GM23248 (cell line): ENCODE measurements around the gene HIVEP3. TPM values are rescaled to one million over a fixed set of nuclear protein-coding genes. Genes with fewer than 3 reads are reported as not detected.

Experiments
- DNase-seq: peaks from one replicate; pipeline ENCODE4 v3.0.0-alpha.2; 2015
- H2AFZ ChIP-seq: fragments of 200-600 bp; sonication (generic); 2 replicates; pipeline ENCODE4 v1.6.1; 2016; ENCODE audit warnings: antibody characterized with exemption
- H3F3A ChIP-seq: fragments of 200-600 bp; sonication (generic); 2 replicates; pipeline ENCODE4 v1.6.1; 2016; ENCODE audit warnings: mild to moderate bottlenecking, antibody characterized with exemption, mixed run types; ENCODE audit not compliant: insufficient read depth
- H3K27ac ChIP-seq: fragments of 200-600 bp; sonication (generic); 2 replicates; pipeline ENCODE4 v1.5.1; 2016; ENCODE audit warnings: mild to moderate bottlenecking
- H3K27me3 ChIP-seq: fragments of 200-600 bp; sonication (generic); replicated peaks from 2 replicates; pipeline ENCODE4 v1.6.1; 2016; ENCODE audit warnings: mild to moderate bottlenecking; ENCODE audit not compliant: insufficient read depth
- H3K36me3 ChIP-seq: fragments of 200-600 bp; sonication (generic); 2 replicates; pipeline ENCODE4 v1.6.1; 2016; ENCODE audit warnings: low read depth, mild to moderate bottlenecking
- H3K4me1 ChIP-seq: fragments of 200-600 bp; sonication (generic); 2 replicates; pipeline ENCODE4 v1.6.1; 2016; ENCODE audit warnings: mild to moderate bottlenecking; ENCODE audit not compliant: insufficient read depth
- H3K4me2 ChIP-seq: fragments of 200-600 bp; sonication (generic); one replicate; pipeline ENCODE4 v1.6.1; 2016; ENCODE audit warnings: mild to moderate bottlenecking; ENCODE audit not compliant: unreplicated experiment
- H3K4me3 ChIP-seq: fragments of 200-600 bp; sonication (generic); 2 replicates; pipeline ENCODE4 v1.5.1; 2016; ENCODE audit warnings: mild to moderate bottlenecking
- H3K79me2 ChIP-seq: fragments of 200-600 bp; sonication (generic); 2 replicates; pipeline ENCODE4 v1.6.1; 2016; ENCODE audit warnings: mild to moderate bottlenecking; ENCODE audit not compliant: insufficient read depth
- H3K9ac ChIP-seq: fragments of 200-600 bp; sonication (generic); 2 replicates; pipeline ENCODE4 v1.6.1; 2016; ENCODE audit warnings: mild to moderate bottlenecking
- H3K9me2 ChIP-seq: fragments of 200-600 bp; sonication (generic); 2 replicates; pipeline ENCODE4 v1.6.1; 2016; ENCODE audit warnings: mixed run types, mild to moderate bottlenecking, moderate library complexity; ENCODE audit not compliant: insufficient read depth
- H3K9me3 ChIP-seq: fragments of 200-600 bp; sonication (generic); one replicate; pipeline ENCODE4 v1.6.1; 2017; ENCODE audit warnings: low read depth
- H4K20me1 ChIP-seq: fragments of 200-600 bp; sonication (generic); 2 replicates; pipeline ENCODE4 v1.6.0; 2016; ENCODE audit not compliant: insufficient read depth
- EZH2 ChIP-seq: fragments of 200-600 bp; sonication (generic); IDR thresholded peaks from 2 replicates; pipeline ENCODE4 v1.6.1; 2018; ENCODE audit warnings: antibody characterized with exemption, mild to moderate bottlenecking; ENCODE audit not compliant: insufficient read depth, poor library complexity, severe bottlenecking
- EZH2phosphoT487 ChIP-seq: fragments of 200-600 bp; sonication (generic); IDR thresholded peaks from 2 replicates; pipeline ENCODE4 v1.6.1; 2018; ENCODE audit warnings: antibody characterized with exemption, moderate library complexity, mild to moderate bottlenecking, low read depth; ENCODE audit not compliant: insufficient read depth
- WGBS, 2 experiments: methylation state at CpG; one replicate each; pipeline ENCODE4 v1.1.6; 2015 to 2017; ENCODE audit warnings: low lambda C conversion rate in 2 of 2, low coverage in 1 of 2; ENCODE audit errors: missing lambda C conversion rate in 2 of 2; 5-methylcytosine and 5-hydroxymethylcytosine counted together
- in situ Hi-C: fragments of 300-500 bp; cut with MboI; formaldehyde crosslinking; loops from 2 replicates; pipeline ENCODE4 v1.15.0; 2020
- polyA plus RNA-seq: library from polyadenylated mRNA; unstranded; fragments of >200 nt; fragmentation: Nextera tagmentation; extraction: Ambion mirVana; gene quantifications from 2 replicates; pipeline ENCODE4 v1.2.1, GENCODE V29; 2016
- total RNA-seq: library from RNA; depleted of rRNA; stranded (reverse); fragments of >200 nt; shearing (Covaris generic); gene quantifications from 2 replicates; pipeline ENCODE4 v1.2.3, GENCODE V29; 2014

HIVEP3 gene
- total and polyA plus RNA-seq, 2 experiments from 2014 or later = 1.7 to 7.2 TPM

- no peaks in the 10 kb centered on the region for H3F3A ChIP-seq
- H3K9me2 ChIP-seq = no peaks in the 10 kb centered on the region
- H3K4me3 ChIP-seq = no peak overlapping the region
- no peak overlapping the region for H2AFZ ChIP-seq
- no peaks in the 10 kb centered on the region for H3K79me2 ChIP-seq
- H3K4me2 ChIP-seq = no peak overlapping the region
- no peak overlapping the region for H3K9ac ChIP-seq
- H3K9me3 ChIP-seq = no peaks in the 10 kb centered on the region
- no peaks in the 10 kb centered on the region for H3K36me3 ChIP-seq
- in situ Hi-C loops = no loop called here
- H3K27ac ChIP-seq = no peak overlapping the region
- no peak for TF ChIP-seq EZH2
- TF ChIP-seq EZH2phosphoT487 = no peak
- H4K20me1 ChIP-seq = no peaks in the 10 kb centered on the region
- H3K27me3 ChIP-seq = no peaks in the 10 kb centered on the region
- H3K4me1 ChIP-seq = no peaks in the 10 kb centered on the region
- 23 to 48% methylated on average over 1 of the region's 1 CpG for WGBS, 2 experiments
- no peak for DNase-seq
These were observed 196.5 kb downstream of the HIVEP3 start for GRCh38 chr1:41722184-41722583.

GRCh38 chr1:41720861-41721410, 197.8 kb downstream of the HIVEP3 start:
- DNase-seq = no peak
- Histone ChIP-seq H3F3A (no peaks in the 10 kb centered on the region), H3K9ac (no peak overlapping the region), H3K4me3 (no peak overlapping the region), H3K4me1 (no peaks in the 10 kb centered on the region), H3K4me2 (no peak overlapping the region), H3K9me3 (no peaks in the 10 kb centered on the region), H3K36me3 (no peaks in the 10 kb centered on the region), H3K9me2 (no peaks in the 10 kb centered on the region), H3K79me2 (no peaks in the 10 kb centered on the region), H3K27ac (no peak overlapping the region), H3K27me3 (no peaks in the 10 kb centered on the region), H2AFZ (no peak overlapping the region), H4K20me1 (no peaks in the 10 kb centered on the region)
- TF ChIP-seq EZH2phosphoT487 = no peak
- no peak for TF ChIP-seq EZH2
- in situ Hi-C loops = no loop called here
- 90 to 94% methylated on average over 12 of the region's 12 CpGs for WGBS, 2 experiments

DNA sequence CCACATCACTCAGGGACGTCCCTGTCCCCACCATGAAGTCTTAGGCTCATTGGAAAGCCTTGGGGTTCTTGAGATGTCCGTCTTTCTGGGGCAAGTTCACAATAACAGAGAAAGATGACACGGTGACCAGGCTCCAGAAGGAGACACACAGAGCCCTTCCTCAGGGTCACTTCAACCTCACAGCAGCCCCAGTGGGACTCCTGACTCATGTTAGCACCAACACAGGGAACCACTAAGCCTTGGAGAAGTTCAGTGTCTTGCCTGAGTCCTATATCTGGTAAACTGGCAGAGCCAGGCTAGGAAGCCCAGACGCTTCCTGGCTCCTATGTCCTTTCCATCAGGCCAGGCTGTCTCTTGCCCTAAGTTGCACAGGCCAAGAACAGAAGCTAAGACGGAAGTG, 199.1 kb downstream of the HIVEP3 start:
- Histone ChIP-seq H3K4me2 (no peak overlapping the region), H3F3A (no peaks in the 10 kb centered on the region), H3K9me3 (no peaks in the 10 kb centered on the region), H3K27me3 (no peaks in the 10 kb centered on the region), H3K36me3 (no peaks in the 10 kb centered on the region), H3K27ac (no peak overlapping the region), H3K9ac (no peak overlapping the region), H4K20me1 (no peaks in the 10 kb centered on the region), H3K79me2 (no peaks in the 10 kb centered on the region), H3K4me3 (no peak overlapping the region), H3K4me1 (no peaks in the 10 kb centered on the region), H2AFZ (no peak overlapping the region), H3K9me2 (no peaks in the 10 kb centered on the region)
- no peak for TF ChIP-seq EZH2
- no peak for TF ChIP-seq EZH2phosphoT487
- 71 to 81% methylated on average over 5 of the region's 5 CpGs for WGBS, 2 experiments
- in situ Hi-C loops = no loop called here
- DNase-seq = no peak

GRCh38 chr1:41719128-41719527, 199.6 kb downstream of the HIVEP3 start:
- H3K79me2 ChIP-seq = no peaks in the 10 kb centered on the region
- no peaks in the 10 kb centered on the region for H4K20me1 ChIP-seq
- H3K36me3 ChIP-seq = no peaks in the 10 kb centered on the region
- no peaks in the 10 kb centered on the region for H3F3A ChIP-seq
- H3K9me3 ChIP-seq = no peaks in the 10 kb centered on the region
- H3K4me2 ChIP-seq = no peak overlapping the region
- no peak overlapping the region for H3K27ac ChIP-seq
- 83 to 93% methylated on average over 1 of the region's 1 CpG for WGBS, 2 experiments
- no peaks in the 10 kb centered on the region for H3K27me3 ChIP-seq
- no peak overlapping the region for H3K9ac ChIP-seq
- no peak for DNase-seq
- TF ChIP-seq EZH2 = no peak
- TF ChIP-seq EZH2phosphoT487 = no peak
- in situ Hi-C loops = no loop called here
- no peak overlapping the region for H3K4me3 ChIP-seq
- no peak overlapping the region for H2AFZ ChIP-seq
- H3K4me1 ChIP-seq = peaks cover 4% of the 10 kb centered on the region; the same call in 1 of the 2 replicates
- H3K9me2 ChIP-seq = no peaks in the 10 kb centered on the region

GRCh38 chr1:41718497-41718896, 200.2 kb downstream of the HIVEP3 start:
- Histone ChIP-seq H2AFZ (no peak overlapping the region), H3K79me2 (no peaks in the 10 kb centered on the region), H3K27ac (no peak overlapping the region), H3K9me3 (no peaks in the 10 kb centered on the region), H3K27me3 (no peaks in the 10 kb centered on the region), H3K4me1 (peaks cover 11% of the 10 kb centered on the region), H3K9ac (no peak overlapping the region), H3K4me2 (no peak overlapping the region), H4K20me1 (no peaks in the 10 kb centered on the region), H3K36me3 (no peaks in the 10 kb centered on the region), H3K4me3 (no peak overlapping the region), H3F3A (no peaks in the 10 kb centered on the region), H3K9me2 (no peaks in the 10 kb centered on the region)
- 88 to 91% methylated on average over 7 of the region's 7 CpGs for WGBS, 2 experiments
- no peak for DNase-seq
- in situ Hi-C loops = no loop called here
- TF ChIP-seq EZH2 (no peak), EZH2phosphoT487 (no peak)
